GM23338 (cell line): Measurements from ENCODE around the gene GNAS.

Experiments used
- EZH2 ChIP-seq: fragments of 200-600 bp; sonication (generic); IDR thresholded peaks from one replicate; pipeline ENCODE4 v1.8.0; 2017; ENCODE audit warnings: antibody characterized with exemption, mild to moderate bottlenecking, low read depth; ENCODE audit not compliant: unreplicated experiment
- EZH2phosphoT487 ChIP-seq: fragments of 200-600 bp; sonication (generic); IDR thresholded peaks from one replicate; pipeline ENCODE4 v1.8.1; 2018; ENCODE audit warnings: antibody characterized with exemption; ENCODE audit not compliant: unreplicated experiment
- JUNB ChIP-seq: IDR thresholded peaks from one replicate; pipeline ENCODE4 v1.6.1; 2016; ENCODE audit warnings: antibody characterized with exemption; ENCODE audit not compliant: unreplicated experiment
- POLR2AphosphoS5 ChIP-seq: IDR thresholded peaks from 2 replicates; pipeline ENCODE4 v1.6.1; 2016; ENCODE audit warnings: antibody characterized with exemption, low read depth
- STAT1 ChIP-seq: IDR thresholded peaks from one replicate; pipeline ENCODE4 v1.6.1; 2016; ENCODE audit warnings: antibody characterized with exemption; ENCODE audit not compliant: unreplicated experiment
- ZNF114 ChIP-seq: fragments of 250-450 bp; sonication (Bioruptor Pico); IDR thresholded peaks from 2 replicates; pipeline ENCODE4 v1.5.0; 2020; ENCODE audit warnings: mild to moderate bottlenecking, moderate library complexity
- TF ChIP-seq, protein P1 (sequence below), 2 experiments: fragments of 200-600 bp in 1 of 2; sonication (generic) in 1 of 2; conservative IDR thresholded peaks; 2 replicates each; pipeline versions ENCODE4 v1.5.1 to v1.6.1; 2016 to 2017; ENCODE audit warnings: antibody characterized with exemption in 2 of 2, low read depth in 2 of 2, mild to moderate bottlenecking in 2 of 2, moderate library complexity in 1 of 2
- TF ChIP-seq, protein P2 (sequence below): IDR thresholded peaks from 2 replicates; pipeline ENCODE4 v1.6.1; 2016; ENCODE audit warnings: antibody characterized with exemption

DNA sequence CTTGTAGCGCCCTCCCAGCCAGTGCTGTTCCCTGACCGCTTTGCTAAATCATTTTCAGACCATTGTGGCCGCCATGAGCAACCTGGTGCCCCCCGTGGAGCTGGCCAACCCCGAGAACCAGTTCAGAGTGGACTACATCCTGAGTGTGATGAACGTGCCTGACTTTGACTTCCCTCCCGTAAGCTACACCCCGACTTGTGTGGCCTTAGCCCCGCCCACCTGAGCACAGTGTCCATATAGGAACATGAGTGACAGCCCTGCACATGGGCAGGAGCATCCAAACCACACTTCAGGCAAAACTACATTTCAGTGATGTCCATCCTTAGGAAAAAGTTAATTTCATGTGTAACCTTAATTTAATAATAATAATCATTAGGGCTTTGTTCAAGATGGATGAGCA lies 51.1 kb downstream of the GNAS start:
- TF ChIP-seq, protein P1, sequence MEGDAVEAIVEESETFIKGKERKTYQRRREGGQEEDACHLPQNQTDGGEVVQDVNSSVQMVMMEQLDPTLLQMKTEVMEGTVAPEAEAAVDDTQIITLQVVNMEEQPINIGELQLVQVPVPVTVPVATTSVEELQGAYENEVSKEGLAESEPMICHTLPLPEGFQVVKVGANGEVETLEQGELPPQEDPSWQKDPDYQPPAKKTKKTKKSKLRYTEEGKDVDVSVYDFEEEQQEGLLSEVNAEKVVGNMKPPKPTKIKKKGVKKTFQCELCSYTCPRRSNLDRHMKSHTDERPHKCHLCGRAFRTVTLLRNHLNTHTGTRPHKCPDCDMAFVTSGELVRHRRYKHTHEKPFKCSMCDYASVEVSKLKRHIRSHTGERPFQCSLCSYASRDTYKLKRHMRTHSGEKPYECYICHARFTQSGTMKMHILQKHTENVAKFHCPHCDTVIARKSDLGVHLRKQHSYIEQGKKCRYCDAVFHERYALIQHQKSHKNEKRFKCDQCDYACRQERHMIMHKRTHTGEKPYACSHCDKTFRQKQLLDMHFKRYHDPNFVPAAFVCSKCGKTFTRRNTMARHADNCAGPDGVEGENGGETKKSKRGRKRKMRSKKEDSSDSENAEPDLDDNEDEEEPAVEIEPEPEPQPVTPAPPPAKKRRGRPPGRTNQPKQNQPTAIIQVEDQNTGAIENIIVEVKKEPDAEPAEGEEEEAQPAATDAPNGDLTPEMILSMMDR (conservative IDR thresholded peaks at IDR 0.05; ENCODE audit: low read depth in 2 of 2) = no peak
- TF ChIP-seq EZH2phosphoT487 (no peak), JUNB (no peak), POLR2AphosphoS5 (no peak), ZNF114 (CRISPR knock-in tag) (no peak), EZH2 (no peak), STAT1 (no peak)
- TF ChIP-seq, protein P2, sequence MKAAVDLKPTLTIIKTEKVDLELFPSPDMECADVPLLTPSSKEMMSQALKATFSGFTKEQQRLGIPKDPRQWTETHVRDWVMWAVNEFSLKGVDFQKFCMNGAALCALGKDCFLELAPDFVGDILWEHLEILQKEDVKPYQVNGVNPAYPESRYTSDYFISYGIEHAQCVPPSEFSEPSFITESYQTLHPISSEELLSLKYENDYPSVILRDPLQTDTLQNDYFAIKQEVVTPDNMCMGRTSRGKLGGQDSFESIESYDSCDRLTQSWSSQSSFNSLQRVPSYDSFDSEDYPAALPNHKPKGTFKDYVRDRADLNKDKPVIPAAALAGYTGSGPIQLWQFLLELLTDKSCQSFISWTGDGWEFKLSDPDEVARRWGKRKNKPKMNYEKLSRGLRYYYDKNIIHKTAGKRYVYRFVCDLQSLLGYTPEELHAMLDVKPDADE = no peak
